BJ (cell line): ENCODE data around the gene BCOR. TPM values are rescaled to one million over a fixed set of nuclear protein-coding genes. Genes with fewer than 3 reads are reported as not detected.

Source experiments
- CTCF ChIA-PET: fragments of 350-600 bp; formaldehyde crosslinking; extraction: SDS; loops from one replicate; lab custom pipeline; 2021; ENCODE audit warnings: antibody characterized with exemption, inconsistent platforms; lab: Yijun Ruan, JAX
- POLR2A ChIA-PET: fragments of 300-600 bp; sonication (Branson Sonifier 250); formaldehyde crosslinking; extraction: SDS; loops from one replicate; lab custom pipeline; 2021; ENCODE audit warnings: antibody characterized with exemption; lab: Charles Lee
- DNase-seq: peaks from one replicate; pipeline ENCODE4 v3.0.0-alpha.2; 2011; ENCODE audit warnings: low read depth
- H3K27me3 ChIP-seq: 2 replicates; pipeline ENCODE4 v1.6.0; 2011; ENCODE audit warnings: low read length; ENCODE audit not compliant: control insufficient read depth, insufficient read depth
- H3K36me3 ChIP-seq: 2 replicates; pipeline ENCODE4 v1.5.1; 2011; ENCODE audit warnings: low read length; ENCODE audit not compliant: control insufficient read depth, insufficient read depth
- H3K4me3 ChIP-seq: 2 replicates; pipeline ENCODE4 v1.5.1; 2011; ENCODE audit warnings: low read depth, mild to moderate bottlenecking, control low read depth, low read length
- CTCF ChIP-seq: IDR thresholded peaks from 2 replicates; pipeline ENCODE4 v1.5.1; 2011; ENCODE audit warnings: low read depth, mild to moderate bottlenecking, control low read depth, inconsistent platforms, low read length, moderate library complexity; ENCODE audit not compliant: insufficient read depth
- polyA plus RNA-seq: library from polyadenylated mRNA; depleted of rRNA; stranded (reverse); fragments of >200 nt; gene quantifications from 2 replicates; pipeline ENCODE4 v1.2.3, GENCODE V29; 2011

Gene BCOR
- polyA plus RNA-seq, 1 experiment = 5.6 TPM

- POLR2A ChIA-PET = no interaction called here
Measured at GRCh38 chrX:40079572-40079971, 18.2 kb downstream of the BCOR start.

GRCh38 chrX:40078489-40079227 lies 19.1 kb downstream of the BCOR start:
- CTCF ChIA-PET = no interaction called here
- DNase-seq = no peak
- Histone ChIP-seq H3K27me3 (no peaks in the 10 kb centered on the region), H3K4me3 (no peak overlapping the region), H3K36me3 (peaks cover 1% of the 10 kb centered on the region)
- TF ChIP-seq CTCF = no peak
- POLR2A ChIA-PET = no interaction called here

More at GRCh38 chrX:40079572-40079971, 18.2 kb downstream of the BCOR start:
- H3K36me3 ChIP-seq = no peaks in the 10 kb centered on the region; the same call in 1 of the 2 replicates
- CTCF ChIA-PET = no interaction called here
- no peak for TF ChIP-seq CTCF
- no peaks in the 10 kb centered on the region for H3K27me3 ChIP-seq
- no peak overlapping the region for H3K4me3 ChIP-seq
- no peak for DNase-seq

- ChIA-PET POLR2A (no interaction called here), CTCF (interaction anchor here (0.6 kb wide), 1 partner anchor 1275 kb away, joined by 3 read pairs; no protein-coding TSS in a partner anchor)
- no peaks in the 10 kb centered on the region for H3K27me3 ChIP-seq
- no peak overlapping the region for H3K4me3 ChIP-seq
- no peak for TF ChIP-seq CTCF
- H3K36me3 ChIP-seq = peaks cover 4% of the 10 kb centered on the region
- DNase-seq = no peak
Measured at GRCh38 chrX:40077906-40078305, 19.9 kb downstream of the BCOR start.

GRCh38 chrX:40076750-40077575 lies 20.8 kb downstream of the BCOR start:
- H3K27me3 ChIP-seq = no peaks in the 10 kb centered on the region
- DNase-seq = no peak
- ChIA-PET POLR2A (no interaction called here), CTCF (interaction anchor here (0.6 kb wide), 1 partner anchor 1274 kb away, joined by 3 read pairs; no protein-coding TSS in a partner anchor)
- H3K4me3 ChIP-seq = no peak overlapping the region
- peaks cover 5% of the 10 kb centered on the region for H3K36me3 ChIP-seq
- TF ChIP-seq CTCF = no peak

- H3K36me3 ChIP-seq = peaks cover 7% of the 10 kb centered on the region
- no peak overlapping the region for H3K4me3 ChIP-seq
- ChIA-PET POLR2A (no interaction called here), CTCF (no interaction called here)
- H3K27me3 ChIP-seq = no peaks in the 10 kb centered on the region
- DNase-seq = no peak
- TF ChIP-seq CTCF = no peak
Measured at GRCh38 chrX:40074959-40075332, 22.8 kb downstream of the BCOR start.
